HUES64 (cell line): ENCODE data around the gene WBP1. TPM values are rescaled to one million over a fixed set of nuclear protein-coding genes. Genes with fewer than 3 reads are reported as not detected.

Source experiments
- H3K27ac ChIP-seq: 2 replicates; pipeline ENCODE4 v1.7.0; 2013; ENCODE audit warnings: low read depth, low read length, inconsistent platforms
- H3K27me3 ChIP-seq: 2 replicates; pipeline ENCODE4 v1.6.1; 2013; ENCODE audit warnings: mild to moderate bottlenecking, low read length; ENCODE audit not compliant: insufficient read depth
- H3K36me3 ChIP-seq: 2 replicates; pipeline ENCODE4 v1.6.1; 2013; ENCODE audit warnings: mild to moderate bottlenecking, low read length; ENCODE audit not compliant: insufficient read depth
- H3K4me1 ChIP-seq: 2 replicates; pipeline ENCODE4 v1.6.1; 2013; ENCODE audit warnings: mild to moderate bottlenecking, low read length, moderate library complexity; ENCODE audit not compliant: insufficient read depth
- H3K4me3 ChIP-seq: 2 replicates; pipeline ENCODE4 v1.5.1; 2013; ENCODE audit warnings: mild to moderate bottlenecking, low read length, moderate library complexity
- H3K9ac ChIP-seq: 2 replicates; pipeline ENCODE4 v1.6.1; 2013; ENCODE audit warnings: mild to moderate bottlenecking, low read depth, low read length
- H3K9me3 ChIP-seq: 2 replicates; pipeline ENCODE4 v1.6.1; 2013; ENCODE audit warnings: low read depth, low read length; ENCODE audit not compliant: insufficient read depth
- WGBS: fragments of 150-250, 120-280 bp; methylation state at CpG from one replicate; pipeline ENCODE4 v1.1.7; 2013; ENCODE audit warnings: missing lambda C conversion rate; 5-methylcytosine and 5-hydroxymethylcytosine counted together
- polyA plus RNA-seq, 2 experiments: library from polyadenylated mRNA; stranded (reverse); fragments of 50-300 nt; gene quantifications; one replicate each; pipeline ENCODE4 v1.2.3, GENCODE V29; 2013

Gene WBP1
- 42.0 TPM for polyA plus RNA-seq (2013, experiment 1 of 2)
- polyA plus RNA-seq (2013, experiment 2 of 2), result 55.7 TPM

DNA sequence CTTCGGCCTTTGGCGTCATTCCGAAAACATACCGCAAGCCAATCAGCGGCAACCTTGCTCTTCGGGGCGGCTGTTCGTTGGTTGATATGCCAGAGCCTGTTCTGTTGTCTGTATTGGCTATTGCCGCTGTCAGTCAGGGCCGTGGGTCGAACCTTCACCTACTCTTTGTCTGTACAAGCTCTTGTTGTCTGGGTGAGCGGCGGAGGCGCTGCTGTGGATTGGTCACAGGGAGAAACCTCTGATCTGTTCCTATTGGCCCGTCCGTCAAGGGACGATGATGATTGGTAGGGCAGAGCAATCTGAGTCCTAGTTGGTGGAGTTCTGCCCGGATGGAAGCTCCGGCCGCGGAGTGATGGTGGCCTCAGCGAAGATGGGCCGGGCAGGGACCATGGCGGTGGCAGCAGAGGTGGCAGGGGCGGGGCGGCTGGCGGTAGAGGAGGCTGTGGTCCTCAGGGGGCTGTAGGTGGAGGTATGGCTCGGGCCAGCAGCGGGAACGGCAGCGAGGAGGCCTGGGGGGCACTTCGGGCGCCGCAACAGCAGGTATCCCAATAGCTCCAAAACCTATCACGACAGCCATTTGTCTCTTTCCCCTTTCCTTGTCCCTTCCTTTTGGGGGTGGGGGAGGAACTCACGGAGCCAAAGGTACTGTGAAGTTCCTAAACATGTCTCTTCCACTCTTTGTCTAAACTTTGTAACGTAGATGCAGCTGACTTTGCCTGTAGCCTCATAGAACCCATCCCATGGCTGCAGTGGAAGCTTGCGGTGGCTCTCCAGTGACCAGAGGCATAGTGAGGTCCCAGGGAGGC, at the start of gene WBP1:
Gene WBP1, plus strand, starts transcription at position 307 of the 806 bp plus-strand sequence. Its CDS starts 165 bp downstream, at position 472.
- Histone ChIP-seq H3K27ac (peak within 1 kb of the TSS; percentile 93), H3K4me3 (peak within 1 kb of the TSS; percentile 95), H3K9ac (peak within 1 kb of the TSS; percentile 89), H3K27me3 (no peaks in the 10 kb centered on the region), H3K36me3 (peaks cover 23% of the 10 kb centered on the region), H3K4me1 (peaks cover 8% of the 10 kb centered on the region), H3K9me3 (no peaks in the 10 kb centered on the region)
- WGBS, result under 1% methylated on average over 32 of the region's 38 CpGs

DNA sequence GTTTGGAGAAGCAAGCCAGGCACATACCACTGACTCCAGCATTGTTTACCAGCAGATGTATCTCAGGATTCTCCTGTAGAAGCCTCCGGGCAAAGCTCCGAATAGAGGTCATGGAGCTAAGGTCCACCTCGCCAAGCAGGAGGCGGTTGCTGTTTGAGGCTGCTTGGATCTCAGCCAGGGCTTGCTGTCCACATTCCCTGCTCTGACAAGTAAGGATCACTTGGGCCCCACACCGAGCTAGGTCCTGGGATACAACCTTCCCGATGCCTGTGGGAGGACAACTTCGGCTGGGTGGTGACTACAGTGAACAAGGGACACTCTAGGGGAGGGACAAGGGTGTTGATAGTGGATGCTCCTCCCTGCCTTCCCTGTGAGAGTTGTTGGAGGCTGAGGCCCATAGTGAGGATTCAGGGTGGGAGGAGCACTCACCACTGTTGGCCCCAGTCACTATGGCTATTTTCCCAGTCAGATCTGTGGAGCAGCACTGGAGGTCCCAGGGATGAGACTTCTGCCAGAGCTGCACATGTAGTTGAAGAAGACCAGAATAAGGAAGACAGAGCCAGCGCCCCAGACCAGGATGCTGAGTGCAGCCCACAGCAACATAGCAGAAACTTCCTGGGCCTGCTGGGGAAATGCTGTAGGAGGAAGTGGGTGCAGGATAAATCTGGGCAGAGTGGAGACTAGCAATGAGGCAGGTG, 45.1 kb upstream of the WBP1 start:
- no peak overlapping the region for H3K9ac ChIP-seq
- no peaks in the 10 kb centered on the region for H3K9me3 ChIP-seq
- H3K27me3 ChIP-seq, result peaks cover 6% of the 10 kb centered on the region
- no peaks in the 10 kb centered on the region for H3K4me1 ChIP-seq
- no peaks in the 10 kb centered on the region for H3K36me3 ChIP-seq
- no peak overlapping the region for H3K4me3 ChIP-seq
- no peak overlapping the region for H3K27ac ChIP-seq
- WGBS, result 92% methylated on average over 8 of the region's 8 CpGs

DNA sequence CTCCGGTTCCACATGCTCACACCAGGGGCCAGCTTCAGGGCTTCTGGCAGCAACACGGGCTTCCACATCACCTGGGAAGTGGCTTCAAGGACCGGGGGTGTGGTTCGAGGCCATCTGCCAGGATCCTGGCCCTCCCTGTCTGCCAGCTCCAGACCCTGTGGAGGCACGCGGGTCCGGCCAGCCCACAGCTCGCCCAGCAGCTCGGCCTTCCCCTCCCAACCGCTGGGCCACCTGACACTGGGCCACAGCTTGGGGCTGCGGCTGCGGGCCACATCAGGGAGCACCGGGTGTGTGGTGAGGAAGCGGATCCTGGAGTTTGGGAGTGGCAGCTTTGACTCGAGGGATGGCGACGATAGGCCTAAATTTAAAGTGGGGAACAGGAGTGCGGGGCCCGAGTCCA, 43.8 kb upstream of the WBP1 start:
- 95% methylated on average over 19 of the region's 19 CpGs for WGBS
- Histone ChIP-seq H3K36me3 (no peaks in the 10 kb centered on the region), H3K27ac (no peak overlapping the region), H3K4me3 (peak overlapping the region; percentile 35; the same call in 1 of the 2 replicates), H3K4me1 (no peaks in the 10 kb centered on the region), H3K9me3 (no peaks in the 10 kb centered on the region), H3K9ac (no peak overlapping the region), H3K27me3 (peaks cover 6% of the 10 kb centered on the region)

DNA sequence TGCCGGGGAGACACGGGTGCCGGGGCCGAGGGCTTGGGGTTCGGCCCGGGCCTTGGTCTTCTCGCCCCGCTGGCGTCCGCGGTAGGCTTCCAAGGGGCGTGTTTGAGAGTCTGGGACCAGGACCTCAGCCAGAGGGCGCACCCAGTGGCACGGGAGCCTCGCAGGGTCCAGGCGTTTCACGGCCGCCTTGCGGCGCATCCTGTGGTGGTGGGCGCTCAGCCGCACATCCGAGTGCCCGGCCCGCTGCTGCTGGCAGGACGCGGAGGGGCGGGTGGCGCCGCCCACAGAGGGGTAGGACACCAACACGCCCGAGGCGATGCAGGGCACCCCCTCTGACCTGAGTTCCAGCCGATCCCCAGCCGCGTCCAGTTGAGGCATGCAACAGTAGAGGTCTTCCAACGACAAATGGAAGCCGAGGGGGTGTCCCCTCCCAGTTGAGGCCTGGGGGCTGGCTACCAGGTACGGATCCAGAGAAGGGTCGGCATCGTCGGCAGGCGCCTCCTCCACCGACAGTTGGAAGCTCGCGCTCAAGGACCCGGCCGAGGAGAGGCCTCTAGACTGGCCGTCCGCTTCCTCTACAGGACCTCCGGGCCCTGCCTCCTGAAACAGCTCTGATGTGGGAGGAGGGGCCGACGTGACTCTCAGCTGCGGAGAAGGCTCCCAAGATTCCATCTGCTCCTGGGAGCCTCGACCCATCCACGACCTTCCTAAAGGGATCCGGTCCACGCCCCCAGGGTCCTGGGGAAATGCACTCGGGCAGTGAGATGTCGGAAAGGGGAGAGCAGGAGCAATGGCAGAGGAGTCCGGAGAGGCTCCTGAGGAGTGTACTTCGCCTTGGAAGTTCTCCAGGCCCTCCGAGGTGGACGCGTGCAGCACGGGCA, 43.1 kb upstream of the WBP1 start:
- WGBS, result 93% methylated on average over 66 of the region's 66 CpGs
- no peak overlapping the region for H3K27ac ChIP-seq
- H3K36me3 ChIP-seq, result no peaks in the 10 kb centered on the region
- peaks cover 6% of the 10 kb centered on the region for H3K27me3 ChIP-seq
- H3K4me1 ChIP-seq, result no peaks in the 10 kb centered on the region
- H3K9me3 ChIP-seq, result no peaks in the 10 kb centered on the region
- peak overlapping the region; percentile 35 for H3K4me3 ChIP-seq
- H3K9ac ChIP-seq, result no peak overlapping the region

- 88% methylated on average over 35 of the region's 35 CpGs for WGBS
- Histone ChIP-seq H3K4me1 (no peaks in the 10 kb centered on the region), H3K4me3 (peak overlapping the region; percentile 35; the same call in 1 of the 2 replicates), H3K9me3 (no peaks in the 10 kb centered on the region), H3K27ac (no peak overlapping the region), H3K36me3 (no peaks in the 10 kb centered on the region), H3K9ac (no peak overlapping the region), H3K27me3 (peaks cover 11% of the 10 kb centered on the region)
These were observed 42.4 kb upstream of the WBP1 start for GRCh38 chr2:74415762-74416395.

DNA sequence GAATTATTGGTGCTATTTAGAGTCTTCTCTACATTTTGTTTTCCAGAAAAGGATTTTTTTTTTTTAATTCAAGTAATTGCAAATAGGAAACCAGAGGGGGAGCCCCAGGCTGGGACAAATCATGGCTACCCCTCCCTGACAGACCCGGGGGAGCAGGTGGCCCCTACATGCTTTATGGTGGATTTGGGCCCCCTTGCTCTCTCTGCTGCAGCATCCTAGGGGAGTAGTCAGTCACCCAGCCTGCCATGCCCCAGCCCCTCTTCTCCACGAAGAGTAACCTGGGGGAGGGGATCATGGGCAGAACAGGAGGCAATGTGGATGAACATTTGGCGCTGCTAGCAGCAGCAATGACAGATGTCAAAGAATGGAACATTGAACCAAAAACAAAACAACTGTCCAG, 41.5 kb upstream of the WBP1 start:
- Histone ChIP-seq H3K9me3 (no peaks in the 10 kb centered on the region), H3K4me1 (no peaks in the 10 kb centered on the region), H3K4me3 (no peak overlapping the region), H3K9ac (no peak overlapping the region), H3K27ac (no peak overlapping the region), H3K36me3 (no peaks in the 10 kb centered on the region), H3K27me3 (peaks cover 11% of the 10 kb centered on the region)
- 80% methylated on average over 3 of the region's 3 CpGs for WGBS

DNA sequence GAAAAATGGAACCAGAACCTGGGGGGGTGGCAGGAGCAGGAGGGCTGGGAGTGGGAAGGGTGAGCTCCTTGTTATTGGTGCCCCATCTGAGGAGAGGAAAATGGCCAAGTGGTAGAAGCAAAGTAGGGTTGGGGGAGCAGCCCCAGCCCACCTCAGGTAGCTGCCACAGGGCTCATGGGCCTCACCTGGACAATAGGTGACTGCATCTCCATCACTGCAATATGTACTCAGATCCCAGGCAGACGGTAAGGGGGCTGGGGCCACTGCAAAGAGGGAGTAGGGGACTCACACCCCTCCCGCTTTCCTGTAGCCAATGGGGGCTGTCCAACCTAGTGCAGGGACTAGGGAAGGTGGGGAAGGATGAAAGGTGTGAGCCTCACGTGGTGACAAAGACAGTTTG, 41.0 kb upstream of the WBP1 start:
- 79% methylated on average over 3 of the region's 3 CpGs for WGBS
- H3K9ac ChIP-seq, result no peak overlapping the region
- no peaks in the 10 kb centered on the region for H3K4me1 ChIP-seq
- H3K4me3 ChIP-seq, result no peak overlapping the region
- H3K36me3 ChIP-seq, result no peaks in the 10 kb centered on the region
- no peak overlapping the region for H3K27ac ChIP-seq
- H3K9me3 ChIP-seq, result no peaks in the 10 kb centered on the region
- H3K27me3 ChIP-seq, result peaks cover 11% of the 10 kb centered on the region

GRCh38 chr2:74417763-74418162, 40.5 kb upstream of the WBP1 start:
- Histone ChIP-seq H3K4me1 (no peaks in the 10 kb centered on the region), H3K4me3 (no peak overlapping the region), H3K27me3 (peaks cover 11% of the 10 kb centered on the region), H3K9ac (no peak overlapping the region), H3K27ac (no peak overlapping the region), H3K9me3 (no peaks in the 10 kb centered on the region), H3K36me3 (no peaks in the 10 kb centered on the region)
- WGBS, result 87% methylated on average over 4 of the region's 6 CpGs

- H3K36me3 ChIP-seq, result no peaks in the 10 kb centered on the region
- 94% methylated on average over 27 of the region's 27 CpGs for WGBS
- peaks cover 11% of the 10 kb centered on the region for H3K27me3 ChIP-seq
- H3K9me3 ChIP-seq, result no peaks in the 10 kb centered on the region
- no peaks in the 10 kb centered on the region for H3K4me1 ChIP-seq
- no peak overlapping the region for H3K27ac ChIP-seq
- H3K9ac ChIP-seq, result no peak overlapping the region
- no peak overlapping the region for H3K4me3 ChIP-seq
These were observed 39.9 kb upstream of the WBP1 start for GRCh38 chr2:74418312-74418711.

DNA sequence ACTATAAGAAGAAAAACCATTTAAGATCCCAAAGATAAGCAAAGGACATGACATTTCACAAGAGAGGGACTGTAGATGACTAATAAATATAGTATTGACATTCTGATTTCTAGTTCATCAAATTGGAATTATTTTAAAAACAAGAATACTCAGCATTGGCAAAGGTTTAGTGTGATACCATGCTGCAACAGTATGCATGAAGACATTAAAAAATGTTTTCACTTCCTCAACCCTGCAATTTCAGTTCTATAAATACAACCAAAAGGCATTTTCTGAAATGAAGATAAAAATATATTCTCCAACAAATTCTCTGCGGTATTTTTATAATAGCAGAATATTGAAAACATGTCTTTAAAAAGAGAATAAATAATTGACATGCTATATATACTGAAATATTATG, 38.9 kb upstream of the WBP1 start:
- no CpG with 5 or more reads among the region's 1 CpG for WGBS
- Histone ChIP-seq H3K4me1 (no peaks in the 10 kb centered on the region), H3K27me3 (peaks cover 5% of the 10 kb centered on the region), H3K4me3 (no peak overlapping the region), H3K9ac (no peak overlapping the region), H3K27ac (no peak overlapping the region), H3K36me3 (no peaks in the 10 kb centered on the region), H3K9me3 (no peaks in the 10 kb centered on the region)
